Body of pancreas (tissue), 4 donors: Measurements from ENCODE around the gene UBR7.

ENCODE experiments used
- POLR2A ChIP-seq, 3 donors: fragments of 450-650 bp; IDR thresholded peaks; one replicate each; pipeline ENCODE4 v1.6.1; 2016; ENCODE audit warnings: antibody characterized with exemption in 3 of 3, mild to moderate bottlenecking in 2 of 3
- TF ChIP-seq, protein P1 (sequence below), 7 experiments: fragments of 450-650 bp in 4 of 7; fragments of 200-600 bp in 3 of 7; sonication (generic) in 3 of 7; IDR thresholded peaks; one replicate each; pipeline ENCODE4 v1.5.1; 2016 to 2019; ENCODE audit warnings: antibody characterized with exemption in 7 of 7

DNA sequence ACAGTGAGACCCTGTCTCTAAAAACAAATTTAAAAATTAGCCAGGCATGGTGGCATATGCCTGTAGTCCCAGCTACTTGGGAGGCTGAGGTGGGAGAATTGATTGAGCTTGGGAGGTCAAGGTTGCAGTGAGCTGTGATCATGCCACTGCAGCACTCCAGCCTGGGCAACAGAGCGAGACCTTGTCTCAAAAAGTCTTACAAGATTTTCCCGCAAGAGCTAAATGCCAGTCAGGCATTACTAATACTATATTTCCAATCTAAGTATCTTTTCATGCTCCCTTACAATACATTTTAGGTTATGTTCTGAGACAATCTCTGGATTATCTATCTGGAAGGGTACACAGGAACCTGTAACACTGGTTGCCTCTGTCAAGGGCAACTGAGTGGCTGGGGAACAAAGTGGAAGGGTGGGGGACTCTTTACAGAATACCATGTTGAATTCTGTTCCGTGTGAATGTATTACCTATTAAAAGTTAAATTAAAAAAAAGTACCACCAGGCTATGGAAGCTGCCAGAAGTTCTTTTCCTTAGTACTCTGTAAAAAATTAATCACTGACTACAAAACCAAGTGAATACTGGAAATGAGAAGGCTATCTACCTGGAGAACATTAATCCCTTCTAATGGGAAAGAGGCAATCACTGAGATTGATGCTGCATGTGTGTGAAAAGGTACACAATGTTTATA lies 69.1 kb downstream of the UBR7 start:
- TF ChIP-seq, protein P1, sequence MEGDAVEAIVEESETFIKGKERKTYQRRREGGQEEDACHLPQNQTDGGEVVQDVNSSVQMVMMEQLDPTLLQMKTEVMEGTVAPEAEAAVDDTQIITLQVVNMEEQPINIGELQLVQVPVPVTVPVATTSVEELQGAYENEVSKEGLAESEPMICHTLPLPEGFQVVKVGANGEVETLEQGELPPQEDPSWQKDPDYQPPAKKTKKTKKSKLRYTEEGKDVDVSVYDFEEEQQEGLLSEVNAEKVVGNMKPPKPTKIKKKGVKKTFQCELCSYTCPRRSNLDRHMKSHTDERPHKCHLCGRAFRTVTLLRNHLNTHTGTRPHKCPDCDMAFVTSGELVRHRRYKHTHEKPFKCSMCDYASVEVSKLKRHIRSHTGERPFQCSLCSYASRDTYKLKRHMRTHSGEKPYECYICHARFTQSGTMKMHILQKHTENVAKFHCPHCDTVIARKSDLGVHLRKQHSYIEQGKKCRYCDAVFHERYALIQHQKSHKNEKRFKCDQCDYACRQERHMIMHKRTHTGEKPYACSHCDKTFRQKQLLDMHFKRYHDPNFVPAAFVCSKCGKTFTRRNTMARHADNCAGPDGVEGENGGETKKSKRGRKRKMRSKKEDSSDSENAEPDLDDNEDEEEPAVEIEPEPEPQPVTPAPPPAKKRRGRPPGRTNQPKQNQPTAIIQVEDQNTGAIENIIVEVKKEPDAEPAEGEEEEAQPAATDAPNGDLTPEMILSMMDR (IDR thresholded peaks at IDR 0.05) = no peak
- TF ChIP-seq POLR2A (IDR thresholded peaks at IDR 0.05) = no peak
